Right atrium auricular region (tissue), 2 donors: ENCODE data around the gene BABAM2. TPM values are rescaled to one million over a fixed set of nuclear protein-coding genes. Genes with fewer than 3 reads are reported as not detected.

Source experiments
- DNase-seq: peaks from one replicate; pipeline ENCODE4 v3.0.0-alpha.2; 2019; ENCODE audit warnings: low spot score
- H3K27ac ChIP-seq, 2 donors: fragments of 200-600 bp; sonication (generic); 1 replicate in 1 of 2; 2 replicates in 1 of 2; pipeline ENCODE4 v1.5.1; 2016 to 2019
- H3K27me3 ChIP-seq, 2 donors: fragments of 200-600 bp; sonication (generic); one replicate each; pipeline versions ENCODE4 v1.5.1 to v1.6.0; 2017 to 2019
- H3K36me3 ChIP-seq: fragments of 200-600 bp; sonication (generic); one replicate; pipeline ENCODE4 v1.5.1; 2016
- H3K4me1 ChIP-seq, 2 donors: fragments of 200-600 bp; sonication (generic); one replicate each; pipeline versions ENCODE4 v1.5.1 to v1.6.0; 2017 to 2019
- H3K4me3 ChIP-seq, 2 donors: fragments of 200-600 bp; sonication (generic); 1 replicate in 1 of 2; 2 replicates in 1 of 2; pipeline ENCODE4 v1.5.1; 2017 to 2019; ENCODE audit warnings: mild to moderate bottlenecking in 1 of 2, moderate library complexity in 1 of 2
- H3K9me3 ChIP-seq, 2 donors: fragments of 200-600 bp; sonication (generic); one replicate each; pipeline ENCODE4 v1.5.1; 2019
- total RNA-seq, 2 donors: library from RNA; depleted of rRNA; stranded (reverse); fragments of >200 nt; gene quantifications; one replicate each; pipeline ENCODE4 v1.1.0, GENCODE V29; 2016
- TF ChIP-seq, protein P1 (sequence below), 2 donors: fragments of 200-600 bp; sonication (generic); IDR thresholded peaks; one replicate each; pipeline ENCODE4 v1.5.1; 2019; ENCODE audit warnings: antibody characterized with exemption in 2 of 2

BABAM2 gene
- total RNA-seq, 2 donors from 2014 or later: 58.8 to 60.6 TPM

DNA sequence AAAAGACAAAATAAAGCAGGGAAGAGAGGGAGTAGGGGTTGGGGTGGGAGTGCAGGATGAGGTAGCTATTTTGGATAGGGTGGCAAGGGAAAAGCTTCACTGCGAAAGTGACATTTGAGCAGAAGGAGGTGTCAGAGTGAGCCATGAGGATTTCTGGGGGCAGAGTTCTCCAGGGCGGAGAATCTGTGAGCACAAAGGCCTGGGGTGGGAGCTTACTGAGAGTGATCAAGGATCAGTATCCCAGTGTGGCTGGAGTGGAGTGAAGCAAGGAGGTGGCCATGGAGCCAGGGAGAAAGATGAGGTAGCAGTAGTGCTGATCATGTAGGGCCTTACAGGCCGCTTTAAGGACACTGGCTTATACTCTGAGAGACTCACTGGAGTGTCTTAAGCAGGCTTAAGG lies 291.3 kb downstream of the BABAM2 start:
- TF ChIP-seq, protein P1, sequence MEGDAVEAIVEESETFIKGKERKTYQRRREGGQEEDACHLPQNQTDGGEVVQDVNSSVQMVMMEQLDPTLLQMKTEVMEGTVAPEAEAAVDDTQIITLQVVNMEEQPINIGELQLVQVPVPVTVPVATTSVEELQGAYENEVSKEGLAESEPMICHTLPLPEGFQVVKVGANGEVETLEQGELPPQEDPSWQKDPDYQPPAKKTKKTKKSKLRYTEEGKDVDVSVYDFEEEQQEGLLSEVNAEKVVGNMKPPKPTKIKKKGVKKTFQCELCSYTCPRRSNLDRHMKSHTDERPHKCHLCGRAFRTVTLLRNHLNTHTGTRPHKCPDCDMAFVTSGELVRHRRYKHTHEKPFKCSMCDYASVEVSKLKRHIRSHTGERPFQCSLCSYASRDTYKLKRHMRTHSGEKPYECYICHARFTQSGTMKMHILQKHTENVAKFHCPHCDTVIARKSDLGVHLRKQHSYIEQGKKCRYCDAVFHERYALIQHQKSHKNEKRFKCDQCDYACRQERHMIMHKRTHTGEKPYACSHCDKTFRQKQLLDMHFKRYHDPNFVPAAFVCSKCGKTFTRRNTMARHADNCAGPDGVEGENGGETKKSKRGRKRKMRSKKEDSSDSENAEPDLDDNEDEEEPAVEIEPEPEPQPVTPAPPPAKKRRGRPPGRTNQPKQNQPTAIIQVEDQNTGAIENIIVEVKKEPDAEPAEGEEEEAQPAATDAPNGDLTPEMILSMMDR (IDR thresholded peaks at IDR 0.05): no peak
- Histone ChIP-seq H3K27me3 (no peaks in the 10 kb centered on the region), H3K27ac (no peak overlapping the region), H3K4me1 (no peaks in the 10 kb centered on the region), H3K36me3 (no peaks in the 10 kb centered on the region), H3K4me3 (no peak overlapping the region), H3K9me3 (peaks cover 0 to 11% of the 10 kb centered on the region in 2 donors)
- DNase-seq: no peak

DNA sequence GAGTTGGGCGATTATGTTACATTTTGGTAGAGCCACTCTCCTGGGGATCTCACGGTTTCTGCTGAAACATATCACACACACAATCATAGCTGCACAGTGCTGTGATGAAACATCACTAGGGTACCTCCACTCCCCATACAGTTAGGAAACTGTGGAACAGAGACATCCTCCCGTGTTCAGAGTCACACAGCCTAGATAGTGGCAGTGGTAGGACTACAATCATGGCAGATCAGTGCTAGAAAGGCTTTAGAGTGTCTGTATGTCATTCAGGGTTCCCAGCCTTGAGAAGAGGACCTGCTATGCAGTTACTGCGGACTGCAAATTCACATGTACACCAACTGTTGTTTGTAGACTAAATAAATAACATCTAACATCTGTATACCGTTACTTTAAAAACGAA lies 291.8 kb downstream of the BABAM2 start:
- TF ChIP-seq, protein P1 (IDR thresholded peaks at IDR 0.05): no peak
- no peaks in the 10 kb centered on the region for H3K36me3 ChIP-seq
- no peaks in the 10 kb centered on the region for H3K27me3 ChIP-seq
- no peak for DNase-seq
- H3K4me3 ChIP-seq: no peak overlapping the region
- peaks cover 0 to 5% of the 10 kb centered on the region in 2 donors for H3K9me3 ChIP-seq
- no peak overlapping the region for H3K27ac ChIP-seq
- H3K4me1 ChIP-seq: no peaks in the 10 kb centered on the region

DNA sequence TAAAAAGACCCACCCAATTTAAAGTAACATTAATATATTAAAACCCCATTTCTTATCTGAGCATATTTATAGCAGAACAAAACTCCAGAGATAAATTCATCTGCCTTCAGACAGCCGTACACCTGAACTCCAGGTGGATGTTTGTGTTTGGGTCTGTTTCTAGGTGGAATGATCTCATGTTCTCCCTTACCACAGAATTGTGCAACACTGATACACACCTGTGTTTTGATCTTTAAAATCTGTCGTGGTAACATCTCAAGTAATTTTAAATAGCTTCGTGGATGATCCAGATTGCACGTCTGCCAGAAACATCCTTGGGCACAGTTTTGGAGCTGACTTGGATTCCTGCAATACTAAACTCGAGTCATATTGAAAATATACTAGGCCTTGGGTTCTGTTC lies 294.6 kb downstream of the BABAM2 start:
- TF ChIP-seq, protein P1 (IDR thresholded peaks at IDR 0.05): no peak
- Histone ChIP-seq H3K27ac (no peak overlapping the region), H3K4me1 (no peaks in the 10 kb centered on the region), H3K27me3 (no peaks in the 10 kb centered on the region), H3K36me3 (no peaks in the 10 kb centered on the region), H3K4me3 (no peak overlapping the region), H3K9me3 (no peaks in the 10 kb centered on the region)
- no peak for DNase-seq

DNA sequence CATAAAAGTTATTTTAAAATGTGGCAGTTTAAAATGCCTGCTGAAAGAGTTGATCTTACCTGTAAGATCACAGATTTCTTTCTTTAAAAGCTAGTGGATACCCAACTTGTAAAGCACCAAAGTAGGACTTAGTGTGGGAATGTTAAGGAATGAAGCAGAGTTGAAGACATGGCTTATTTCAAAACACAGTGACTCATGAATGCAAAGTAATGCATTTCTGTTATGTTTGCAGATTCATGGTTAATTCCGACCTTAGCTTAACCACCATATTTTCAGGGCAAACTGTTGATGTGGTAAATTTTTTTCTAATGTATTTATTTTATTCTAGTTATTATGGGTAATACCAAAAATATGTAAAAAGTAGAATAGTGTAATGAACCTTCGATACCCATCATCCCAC lies 295.4 kb downstream of the BABAM2 start:
- no peaks in the 10 kb centered on the region for H3K27me3 ChIP-seq
- no peak overlapping the region for H3K4me3 ChIP-seq
- H3K27ac ChIP-seq: no peak overlapping the region
- H3K9me3 ChIP-seq: no peaks in the 10 kb centered on the region
- no peaks in the 10 kb centered on the region for H3K4me1 ChIP-seq
- TF ChIP-seq, protein P1 (IDR thresholded peaks at IDR 0.05): no peak
- no peaks in the 10 kb centered on the region for H3K36me3 ChIP-seq
- DNase-seq: no peak

DNA sequence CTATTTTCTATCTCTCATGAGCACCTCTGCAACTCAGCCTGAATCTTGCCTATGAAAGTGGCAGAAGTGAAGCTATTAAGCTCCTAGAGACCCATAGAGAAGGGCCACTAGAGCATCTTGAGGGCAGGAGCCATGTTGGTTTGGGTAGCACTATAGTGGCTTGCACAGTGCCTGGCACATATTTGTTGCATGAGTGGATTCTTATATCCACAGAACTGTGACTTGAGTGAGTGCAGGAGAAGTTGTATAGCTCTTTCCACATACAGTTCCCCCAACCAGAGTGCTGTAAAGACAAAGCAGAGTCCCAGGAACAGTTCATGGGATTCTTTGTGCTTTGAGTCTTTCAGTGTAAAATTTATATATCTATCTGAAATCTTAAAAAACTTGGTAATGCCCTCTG lies 296.7 kb downstream of the BABAM2 start:
- Histone ChIP-seq H3K4me1 (no peaks in the 10 kb centered on the region), H3K4me3 (no peak overlapping the region), H3K27me3 (no peaks in the 10 kb centered on the region), H3K27ac (no peak overlapping the region), H3K9me3 (no peaks in the 10 kb centered on the region), H3K36me3 (no peaks in the 10 kb centered on the region)
- TF ChIP-seq, protein P1 (IDR thresholded peaks at IDR 0.05): no peak
- DNase-seq: no peak

DNA sequence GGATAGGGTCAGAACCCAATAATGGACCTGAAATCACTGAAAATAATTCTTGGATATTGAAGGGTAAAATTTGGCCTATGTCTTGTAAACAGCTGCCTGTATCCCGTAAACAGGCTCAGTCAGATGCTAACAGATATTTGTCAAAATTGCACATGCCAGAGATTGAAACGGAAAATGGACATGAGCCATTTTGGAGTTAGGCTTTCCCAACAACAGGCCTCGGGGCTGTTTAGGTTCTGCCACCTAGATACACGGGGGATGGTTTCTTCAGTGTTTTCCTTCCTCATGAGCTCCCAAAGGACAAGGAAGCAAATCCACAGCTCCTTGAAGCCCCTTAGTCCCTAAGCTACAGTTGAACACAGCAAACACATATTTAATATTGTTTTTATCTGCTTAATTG lies 297.9 kb downstream of the BABAM2 start:
- no peak for DNase-seq
- H3K36me3 ChIP-seq: no peaks in the 10 kb centered on the region
- no peak overlapping the region for H3K4me3 ChIP-seq
- H3K27ac ChIP-seq: no peak overlapping the region
- H3K27me3 ChIP-seq: no peaks in the 10 kb centered on the region
- no peaks in the 10 kb centered on the region for H3K4me1 ChIP-seq
- TF ChIP-seq, protein P1 (IDR thresholded peaks at IDR 0.05): no peak
- H3K9me3 ChIP-seq: no peaks in the 10 kb centered on the region
